COR-L47 (cell line): ENCODE results near the gene RASL11A.
"Not testable (repeated sequence)": the region's sequence is repeated elsewhere in the genome, so short reads cannot be mapped to it uniquely, and the experiment has no call there.

Experiments used
- DNase-seq: peaks from one replicate; lab custom pipeline; 2025; lab: John Stamatoyannopoulos, UW

Gene RASL11A

DNA sequence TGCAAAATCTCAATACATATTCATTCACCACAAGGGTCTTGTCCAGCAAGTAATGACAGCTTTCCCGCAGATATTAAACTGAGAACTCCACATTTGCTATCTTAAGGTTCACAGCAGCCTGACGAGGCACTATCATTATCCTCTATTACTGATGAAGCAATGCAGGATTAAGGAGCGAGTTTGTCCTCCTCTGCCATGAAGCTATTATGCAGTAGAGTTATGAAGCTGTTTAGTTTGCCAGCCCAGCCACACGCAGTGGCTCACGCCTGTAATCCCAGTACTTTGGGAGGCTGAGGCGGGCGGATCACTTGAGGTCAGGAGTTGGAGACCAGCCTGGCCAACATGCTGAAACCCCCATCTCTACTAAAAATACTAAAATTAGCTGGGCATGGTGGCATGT, 29.8 kb downstream of the RASL11A start:
- not testable (repeated sequence) for DNase-seq

GRCh38 chr13:27300941-27301586, 30.4 kb downstream of the RASL11A start:
- no peak for DNase-seq

- DNase-seq: no peak
Observed at GRCh38 chr13:27302643-27303262, 32.1 kb downstream of the RASL11A start.

GRCh38 chr13:27304099-27304498, 33.5 kb downstream of the RASL11A start:
- no peak for DNase-seq

DNA sequence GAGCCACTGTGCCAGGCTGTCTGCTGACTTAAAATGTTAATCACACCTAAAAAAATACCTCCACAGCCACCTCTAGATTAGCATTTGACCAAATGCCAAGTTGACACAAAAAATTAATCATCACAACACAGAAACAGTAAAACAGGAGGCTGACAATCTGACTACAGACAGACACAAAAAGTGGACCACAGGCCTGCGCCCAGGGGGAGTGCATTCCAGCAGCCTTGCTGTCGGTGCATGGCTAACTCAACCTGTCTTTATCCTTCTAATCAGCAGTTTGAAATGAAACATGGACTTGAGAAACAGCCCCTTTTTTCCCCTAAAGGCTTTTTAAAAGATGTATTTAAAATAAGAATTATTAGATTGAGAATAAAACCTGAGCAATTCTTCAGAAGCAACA, 34.0 kb downstream of the RASL11A start:
- no peak for DNase-seq

- no peak for DNase-seq
Observed at GRCh38 chr13:27306364-27306763, 35.7 kb downstream of the RASL11A start.

DNA sequence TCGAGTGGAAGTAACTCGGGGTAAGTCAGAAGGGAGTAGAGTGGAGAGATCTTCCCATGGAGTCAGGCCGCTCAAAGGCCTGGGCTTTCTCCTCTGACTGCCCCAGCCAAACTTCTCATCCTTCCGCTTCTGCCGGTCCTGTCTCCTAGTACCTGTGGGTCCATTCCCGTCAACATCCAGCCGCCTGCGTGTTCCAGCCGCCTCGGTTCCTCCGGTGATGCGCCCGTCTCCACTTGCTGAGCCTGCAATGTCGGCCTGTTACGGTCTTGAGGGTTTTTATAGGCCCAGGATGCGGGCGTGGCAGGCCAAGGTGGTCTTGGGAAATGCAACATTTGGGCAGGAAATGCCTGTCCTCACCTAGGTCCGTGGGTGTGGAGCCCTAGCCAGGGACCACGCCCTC, 38.3 kb downstream of the RASL11A start:
- DNase-seq: no peak

GRCh38 chr13:27309401-27309958, 38.9 kb downstream of the RASL11A start:
- DNase-seq: no peak

- no peak for DNase-seq
Observed at GRCh38 chr13:27309967-27310598, 39.5 kb downstream of the RASL11A start.

DNA sequence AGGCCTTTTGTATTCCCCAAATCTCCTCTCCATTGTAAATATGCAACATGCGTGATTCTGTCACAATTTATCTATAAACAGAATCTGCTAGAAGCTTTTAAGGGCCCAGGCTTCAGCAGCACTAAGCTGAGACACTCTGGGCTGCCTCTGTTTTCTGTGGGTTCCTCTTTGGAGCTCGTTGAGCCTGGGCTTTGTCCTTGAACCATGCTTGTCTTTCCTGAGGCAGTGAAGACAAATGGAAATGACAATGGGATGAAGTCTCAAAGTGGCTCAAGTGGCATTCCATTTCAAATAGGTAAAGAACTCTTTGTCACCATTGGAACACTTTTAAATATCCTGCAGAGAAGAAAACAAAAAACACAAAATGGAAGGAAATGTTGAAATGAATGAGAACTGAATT, 40.3 kb downstream of the RASL11A start:
- no peak for DNase-seq

DNA sequence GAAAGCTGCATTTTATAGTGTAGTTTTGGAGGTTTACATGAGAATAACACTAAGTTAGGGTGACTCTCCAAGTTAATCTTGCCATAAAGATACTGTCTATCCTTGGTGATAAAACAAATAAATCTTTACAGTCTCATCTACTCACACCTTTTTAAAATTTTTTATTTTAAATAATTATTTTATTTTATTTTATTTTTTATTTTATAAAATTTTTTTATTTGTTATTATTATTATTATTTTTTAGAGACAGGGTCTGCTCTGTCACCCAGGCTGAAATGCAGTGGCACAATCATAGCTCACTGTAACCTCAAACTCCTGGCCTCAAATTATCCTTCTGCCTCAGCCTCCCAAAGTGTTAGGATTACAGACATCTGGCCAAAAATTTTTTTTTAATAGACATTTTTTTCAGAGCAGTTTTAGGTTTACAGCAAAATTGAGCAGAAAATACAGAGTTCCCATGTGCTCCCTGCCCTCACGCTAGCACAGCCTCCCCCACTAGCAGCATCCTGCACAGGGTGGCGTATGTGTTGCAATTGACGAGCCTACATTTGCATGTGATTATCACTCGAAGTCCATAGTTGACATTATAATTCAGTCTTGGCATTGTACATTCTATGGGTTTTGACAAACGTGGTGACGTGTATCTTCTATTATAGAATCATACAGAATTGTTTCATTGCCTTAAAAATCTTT, 41.0 kb downstream of the RASL11A start:
- DNase-seq: no peak

DNA sequence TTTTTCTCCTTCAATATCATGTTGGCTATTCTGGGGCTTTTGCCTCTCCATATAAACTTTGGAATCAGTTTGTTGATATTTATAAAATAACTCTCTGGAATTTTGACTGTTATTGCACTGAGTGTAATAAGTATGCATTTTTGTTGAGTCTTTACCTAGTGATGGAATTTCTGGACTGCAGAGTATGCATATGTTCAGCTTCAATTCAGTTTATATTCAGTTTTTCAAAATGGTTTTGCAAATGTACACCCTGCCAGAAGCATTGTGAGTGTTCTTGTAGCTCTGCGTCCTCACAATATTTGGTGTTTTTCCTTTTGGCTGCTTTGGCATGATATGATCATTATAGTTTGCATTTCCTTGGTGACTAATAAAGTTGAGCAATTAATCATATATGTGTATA, 43.1 kb downstream of the RASL11A start:
- DNase-seq: no peak

DNA sequence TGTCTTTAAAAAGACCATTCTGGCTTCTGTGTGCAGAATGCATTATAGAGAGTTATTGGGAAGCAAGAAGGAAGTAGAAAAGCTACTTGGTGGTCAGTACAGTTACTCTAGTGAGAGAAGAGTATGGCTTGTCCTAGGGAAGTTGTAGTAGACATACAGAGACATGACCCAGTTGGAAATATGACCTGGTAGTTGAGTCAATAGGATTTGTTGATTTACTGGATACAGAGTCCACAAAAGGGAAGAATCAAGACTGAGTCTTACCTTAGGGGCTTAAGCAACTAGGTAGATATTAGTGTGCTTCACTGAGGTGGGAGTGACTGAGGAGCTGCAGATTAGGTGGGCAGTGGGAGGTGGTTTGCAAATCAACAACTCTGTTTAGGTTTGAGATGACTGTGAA, 48.8 kb downstream of the RASL11A start:
- DNase-seq: no peak

DNA sequence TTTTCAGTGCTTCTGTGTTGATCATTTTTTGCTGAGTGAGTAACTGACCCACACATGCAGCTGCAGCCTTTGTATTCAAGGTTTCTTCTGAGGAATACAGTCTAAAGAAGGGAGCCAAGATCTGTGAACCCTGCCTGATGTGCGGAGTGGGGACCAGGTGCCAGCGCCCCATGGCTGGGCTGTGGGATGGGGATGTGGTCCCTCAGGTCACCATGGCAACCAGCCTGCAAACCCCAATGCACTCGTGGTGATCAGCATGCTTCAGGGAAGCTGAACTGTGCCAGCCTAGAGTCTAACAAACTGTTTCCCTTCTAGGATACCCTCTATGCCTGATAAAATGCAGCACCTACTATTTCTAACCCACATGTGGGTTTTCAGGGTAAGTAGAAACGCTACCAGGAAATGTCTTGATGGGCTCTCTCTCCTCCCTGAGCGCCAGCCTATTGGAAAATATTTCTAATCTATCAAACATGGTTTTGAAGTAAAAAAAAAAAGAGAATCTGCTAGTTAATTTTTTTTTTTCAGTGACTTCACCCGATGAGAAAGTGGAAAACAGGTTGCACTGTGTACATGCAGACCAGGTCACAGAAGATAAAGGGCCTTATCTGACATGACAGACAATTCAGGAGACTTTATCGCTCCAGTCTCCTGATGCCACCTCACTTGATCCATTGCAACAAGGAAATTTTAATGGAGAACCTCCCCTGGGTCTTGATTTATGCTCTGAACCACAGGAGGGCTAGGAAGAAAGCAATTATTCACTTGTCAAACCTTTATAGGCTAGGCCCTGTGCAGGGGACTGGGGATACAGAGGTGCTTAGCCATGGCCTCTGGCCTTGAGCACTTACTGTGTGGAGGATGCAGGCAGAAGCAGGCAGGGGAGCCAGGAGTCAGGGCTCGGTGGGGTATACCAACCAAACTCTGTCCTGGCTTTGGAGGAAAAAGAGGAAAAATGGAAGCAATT, 51.1 kb downstream of the RASL11A start:
- DNase-seq: no peak

- not testable (repeated sequence) for DNase-seq
Observed at GRCh38 chr13:27322443-27322842, 51.8 kb downstream of the RASL11A start.
